Stimulated activated naive CD8-positive, alpha-beta T cell treated with anti-CD3 and anti-CD28 coated beads, Interleukin-15, amount 100 ng/mL, for 72 hours (primary cell): Measurements from ENCODE around the gene DOK1.
A peak's percentile ranks its signal among the peaks of the same experiment; 100 is the strongest.

Experiments
- ATAC-seq: fragments of 150-1000 bp; cut with Tn5 transposase; 2 replicates; pipeline ENCODE4 v1.10.0; 2021; ENCODE audit warnings: mild to moderate bottlenecking, moderate library complexity
- DNase-seq, 2 donors: peaks; one replicate each; pipeline ENCODE4 v3.0.0; 2021 to 2022
- H3K27ac Mint-ChIP-seq, 2 donors: one replicate each; pipeline ENCODE4 v1.8.0; 2022; ENCODE audit warnings: mild to moderate bottlenecking in 2 of 2, mixed read lengths in 2 of 2, moderate library complexity in 2 of 2
- H3K27me3 Mint-ChIP-seq: one replicate; pipeline ENCODE4 v1.8.0; 2022; ENCODE audit warnings: mixed read lengths
- H3K4me1 Mint-ChIP-seq: one replicate; pipeline ENCODE4 v1.8.0; 2022; ENCODE audit warnings: mild to moderate bottlenecking, mixed read lengths
- H3K4me3 Mint-ChIP-seq, 2 donors: one replicate each; pipeline ENCODE4 v1.8.0; 2022; ENCODE audit warnings: mild to moderate bottlenecking in 2 of 2, mixed read lengths in 2 of 2, moderate library complexity in 1 of 2
- H3K9me3 Mint-ChIP-seq, 2 donors: one replicate each; pipeline ENCODE4 v1.8.0; 2022; ENCODE audit warnings: mixed read lengths in 2 of 2

DOK1 gene

GRCh38 chr2:74534411-74534810 lies 20.1 kb upstream of the DOK1 start:
- H3K27me3 Mint-ChIP-seq: peaks cover 26% of the 10 kb centered on the region
- H3K4me1 Mint-ChIP-seq: peaks cover 35% of the 10 kb centered on the region
- no peaks in the 10 kb centered on the region for H3K9me3 Mint-ChIP-seq
- ATAC-seq (no peak), DNase-seq (no peak)
- H3K4me3 Mint-ChIP-seq: no peak overlapping the region
- no peak overlapping the region for H3K27ac Mint-ChIP-seq

GRCh38 chr2:74535440-74535965 lies 19.0 kb upstream of the DOK1 start:
- no peak for DNase-seq
- H3K4me1 Mint-ChIP-seq: peaks cover 38% of the 10 kb centered on the region
- H3K4me3 Mint-ChIP-seq: no peak overlapping the region
- no peaks in the 10 kb centered on the region for H3K9me3 Mint-ChIP-seq
- no peak for ATAC-seq
- no peak overlapping the region for H3K27ac Mint-ChIP-seq
- H3K27me3 Mint-ChIP-seq: peaks cover 32% of the 10 kb centered on the region

GRCh38 chr2:74536166-74536950 lies 18.2 kb upstream of the DOK1 start:
- Mint-ChIP-seq H3K4me1 (peaks cover 30% of the 10 kb centered on the region), H3K27me3 (peaks cover 32% of the 10 kb centered on the region), H3K4me3 (no peak overlapping the region), H3K9me3 (no peaks in the 10 kb centered on the region), H3K27ac (peak overlapping the region in 1 of 2 donors; percentile 5)
- DNase-seq: no peak
- peak; percentile 59 for ATAC-seq

- H3K27me3 Mint-ChIP-seq: peaks cover 35% of the 10 kb centered on the region
- ATAC-seq (no peak), DNase-seq (no peak)
- H3K4me3 Mint-ChIP-seq: no peak overlapping the region
- no peaks in the 10 kb centered on the region for H3K9me3 Mint-ChIP-seq
- no peak overlapping the region for H3K27ac Mint-ChIP-seq
- H3K4me1 Mint-ChIP-seq: peaks cover 23% of the 10 kb centered on the region
Observed at GRCh38 chr2:74537140-74537539, 17.4 kb upstream of the DOK1 start.

GRCh38 chr2:74538881-74539339 lies 15.6 kb upstream of the DOK1 start:
- Mint-ChIP-seq H3K4me3 (peak overlapping the region in 1 of 2 donors; percentile 49), H3K9me3 (no peaks in the 10 kb centered on the region), H3K4me1 (peaks cover 17% of the 10 kb centered on the region), H3K27me3 (peaks cover 48% of the 10 kb centered on the region), H3K27ac (no peak overlapping the region)
- no peak for ATAC-seq
- no peak for DNase-seq

GRCh38 chr2:74540291-74540690 lies 14.2 kb upstream of the DOK1 start:
- Mint-ChIP-seq H3K4me3 (no peak overlapping the region), H3K4me1 (peaks cover 17% of the 10 kb centered on the region), H3K9me3 (no peaks in the 10 kb centered on the region), H3K27me3 (peaks cover 57% of the 10 kb centered on the region), H3K27ac (no peak overlapping the region)
- DNase-seq: no peak
- ATAC-seq: no peak

- Mint-ChIP-seq H3K9me3 (no peaks in the 10 kb centered on the region), H3K27ac (no peak overlapping the region), H3K4me3 (no peak overlapping the region), H3K27me3 (peaks cover 67% of the 10 kb centered on the region), H3K4me1 (peaks cover 16% of the 10 kb centered on the region)
- ATAC-seq (no peak), DNase-seq (no peak)
Observed at GRCh38 chr2:74542978-74543377, 11.5 kb upstream of the DOK1 start.

GRCh38 chr2:74544634-74545033 lies 9.9 kb upstream of the DOK1 start:
- ATAC-seq (no peak), DNase-seq (no peak)
- Mint-ChIP-seq H3K4me3 (no peak overlapping the region), H3K27ac (no peak overlapping the region), H3K9me3 (no peaks in the 10 kb centered on the region), H3K4me1 (peaks cover 11% of the 10 kb centered on the region), H3K27me3 (peaks cover 61% of the 10 kb centered on the region)

GRCh38 chr2:74546004-74546403 lies 8.5 kb upstream of the DOK1 start:
- no peak overlapping the region for H3K27ac Mint-ChIP-seq

GRCh38 chr2:74548285-74548899 lies 6.1 kb upstream of the DOK1 start:
- Mint-ChIP-seq H3K27me3 (peaks cover 77% of the 10 kb centered on the region), H3K4me1 (peaks cover 16% of the 10 kb centered on the region), H3K9me3 (no peaks in the 10 kb centered on the region), H3K4me3 (peak overlapping the region; percentile 67 to 74), H3K27ac (peak overlapping the region in 1 of 2 donors; percentile 55)
- ATAC-seq: no peak
- DNase-seq: no peak

More at GRCh38 chr2:74546004-74546403, 8.5 kb upstream of the DOK1 start:
- Mint-ChIP-seq H3K4me3 (no peak overlapping the region), H3K27me3 (peaks cover 71% of the 10 kb centered on the region), H3K4me1 (peaks cover 16% of the 10 kb centered on the region), H3K9me3 (no peaks in the 10 kb centered on the region)
- ATAC-seq (no peak), DNase-seq (no peak)

- no peak for DNase-seq
- Mint-ChIP-seq H3K27ac (peak overlapping the region in 1 of 2 donors; percentile 34), H3K4me1 (peaks cover 22% of the 10 kb centered on the region), H3K27me3 (peaks cover 76% of the 10 kb centered on the region), H3K4me3 (peak overlapping the region; percentile 74 to 79), H3K9me3 (no peaks in the 10 kb centered on the region)
- ATAC-seq: peak; percentile 43
Observed at GRCh38 chr2:74548900-74549826, 5.4 kb upstream of the DOK1 start.

GRCh38 chr2:74550231-74550630 lies 4.3 kb upstream of the DOK1 start:
- H3K27me3 Mint-ChIP-seq: peaks cover 68% of the 10 kb centered on the region
- H3K9me3 Mint-ChIP-seq: no peaks in the 10 kb centered on the region
- DNase-seq (no peak), ATAC-seq (no peak)
- H3K27ac Mint-ChIP-seq: no peak overlapping the region
- H3K4me3 Mint-ChIP-seq: peak overlapping the region in 1 of 2 donors; percentile 22
- H3K4me1 Mint-ChIP-seq: peaks cover 22% of the 10 kb centered on the region

- Mint-ChIP-seq H3K9me3 (no peaks in the 10 kb centered on the region), H3K4me3 (no peak overlapping the region), H3K4me1 (peaks cover 30% of the 10 kb centered on the region), H3K27ac (no peak overlapping the region), H3K27me3 (peaks cover 59% of the 10 kb centered on the region)
- DNase-seq (no peak), ATAC-seq (no peak)
Observed at GRCh38 chr2:74551530-74551929, 3.0 kb upstream of the DOK1 start.

- peaks cover 29% of the 10 kb centered on the region for H3K4me1 Mint-ChIP-seq
- H3K4me3 Mint-ChIP-seq: peak overlapping the region in 1 of 2 donors; percentile 1
- peak overlapping the region in 1 of 2 donors; percentile 10 for H3K27ac Mint-ChIP-seq
- H3K9me3 Mint-ChIP-seq: no peaks in the 10 kb centered on the region
- peaks cover 53% of the 10 kb centered on the region for H3K27me3 Mint-ChIP-seq
- no peak for ATAC-seq
- DNase-seq: no peak
Observed at GRCh38 chr2:74551942-74552913, 2.3 kb upstream of the DOK1 start.
